AML-193 (cell line): ENCODE data around the gene PTPRJ.
A peak's percentile ranks its signal among the peaks of the same experiment; 100 is the strongest.

Experiments used
- DNase-seq, 2 experiments: peaks; one replicate each; lab custom pipeline; 2025; lab: John Stamatoyannopoulos, UW

Gene PTPRJ

DNA sequence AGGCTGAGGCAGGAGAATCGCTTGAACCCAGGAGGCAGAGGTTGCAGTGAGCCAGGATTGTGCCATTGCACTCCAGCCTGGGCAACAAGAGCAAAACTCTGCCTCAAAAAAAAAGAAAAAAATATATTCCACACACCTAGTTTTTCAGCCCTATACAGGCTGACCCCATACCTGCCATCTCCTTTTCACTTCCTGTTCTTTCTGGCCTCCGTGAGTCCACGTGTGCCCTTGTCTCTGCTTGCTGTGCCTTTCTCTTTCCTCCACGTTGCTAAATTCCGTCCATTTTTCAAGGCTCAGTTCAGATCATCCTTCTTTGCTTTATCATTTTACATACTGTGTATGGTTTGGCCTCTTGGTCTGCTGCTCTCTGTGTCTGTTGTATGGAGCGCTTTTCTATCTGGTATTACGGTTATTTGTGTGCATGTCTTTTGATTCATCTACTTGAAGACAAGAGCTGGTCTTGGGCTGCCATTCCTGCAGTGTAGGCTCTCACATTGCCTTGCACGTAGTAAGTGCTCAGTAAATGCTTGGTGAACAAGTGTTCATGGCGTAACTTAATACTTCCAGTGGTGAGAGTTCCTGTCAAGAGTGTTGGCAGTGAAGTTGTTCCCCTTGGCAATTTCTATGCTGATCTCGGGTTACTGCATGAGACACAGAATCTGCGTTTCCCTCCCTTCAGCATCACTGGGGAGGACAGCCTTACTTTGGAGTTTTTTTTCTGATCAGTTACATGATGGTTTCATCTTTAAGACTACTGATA lies 57.5 kb downstream of the PTPRJ start:
- no peak for DNase-seq

- DNase-seq = no peak
Observed at GRCh38 chr11:48040830-48041444, 60.6 kb downstream of the PTPRJ start.

DNA sequence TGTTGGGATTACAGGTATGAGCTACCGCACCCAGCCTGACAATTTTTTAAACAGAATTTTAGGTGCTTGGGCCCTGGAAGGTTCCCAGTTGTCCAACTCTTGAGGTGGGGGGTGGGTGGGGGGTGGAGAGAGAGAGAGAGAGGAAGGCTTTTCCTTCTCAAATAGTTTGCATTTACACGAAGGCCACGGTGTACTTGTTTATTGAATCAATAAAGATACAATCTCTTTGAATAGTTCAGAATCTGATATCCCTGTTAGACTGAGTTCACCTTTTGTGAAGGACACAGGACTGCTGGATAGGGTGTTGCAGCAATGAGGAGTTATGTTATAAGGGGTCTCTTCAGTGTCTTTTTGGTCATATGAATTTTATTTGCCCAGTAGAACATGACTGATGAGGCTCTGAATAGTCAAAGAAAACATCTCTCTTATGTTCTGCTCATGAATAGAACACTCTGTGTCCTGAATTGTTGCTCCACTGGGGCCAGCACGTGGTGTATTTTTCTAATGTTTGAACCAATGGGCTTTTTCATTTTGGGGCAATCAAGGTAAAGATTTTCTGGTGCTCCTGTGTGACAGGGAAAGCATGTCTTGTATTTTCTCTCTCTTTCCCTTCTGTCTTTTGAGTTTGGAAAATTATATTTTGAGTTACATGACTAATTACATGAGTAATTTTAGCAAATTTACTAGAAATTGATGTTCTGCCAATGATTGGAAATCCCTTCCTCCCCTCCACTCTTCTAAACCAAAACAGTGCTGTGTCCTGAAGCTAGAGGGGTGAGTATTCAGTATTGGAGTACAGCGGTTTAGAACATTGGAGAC lies 61.7 kb downstream of the PTPRJ start:
- DNase-seq = no peak

GRCh38 chr11:48043111-48043990 lies 63.0 kb downstream of the PTPRJ start:
- peak in 1 of 2 experiments; percentile 24 for DNase-seq

GRCh38 chr11:48043991-48044512 lies 63.7 kb downstream of the PTPRJ start:
- DNase-seq = no peak

DNA sequence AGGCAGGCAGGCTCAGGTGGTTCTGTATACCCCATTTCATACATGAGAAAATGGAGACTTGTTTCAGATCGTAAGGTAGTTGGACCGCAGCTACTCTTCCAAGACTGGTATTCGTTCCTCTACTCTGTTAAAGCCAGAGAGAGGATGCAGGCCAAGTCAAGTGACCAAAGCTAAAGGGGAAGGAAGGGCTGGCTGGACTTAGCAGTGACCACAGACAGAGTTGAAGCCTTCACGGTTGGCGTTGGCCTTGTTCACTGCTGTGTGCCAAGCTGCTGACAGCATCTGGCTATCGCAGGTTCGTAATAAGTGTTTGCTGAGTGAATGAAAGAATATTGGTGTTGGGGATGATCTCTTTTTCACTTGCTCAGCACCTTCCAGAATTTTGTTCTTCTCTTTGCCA lies 64.2 kb downstream of the PTPRJ start:
- DNase-seq = peak; percentile 56 to 68

DNA sequence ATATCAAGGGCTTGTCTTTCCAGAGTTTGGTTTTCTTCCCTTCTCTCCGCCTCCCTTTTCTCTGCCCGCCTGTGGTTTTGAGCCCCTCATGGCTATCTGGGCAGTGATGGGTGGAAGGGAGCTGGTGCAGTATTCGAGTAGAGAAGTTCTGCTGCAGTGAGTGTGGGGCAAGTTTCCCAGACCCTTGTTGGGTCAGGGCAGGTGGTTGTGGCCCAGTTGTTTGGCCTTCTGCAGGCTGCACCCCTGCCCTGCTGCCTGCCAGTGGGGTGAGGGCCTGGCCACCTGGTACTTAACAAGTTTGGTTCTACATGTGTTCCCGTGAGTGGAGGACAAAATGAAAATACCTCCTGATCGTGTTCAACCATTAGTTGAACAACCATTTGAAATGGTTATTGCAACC lies 65.2 kb downstream of the PTPRJ start:
- DNase-seq = no peak

DNA sequence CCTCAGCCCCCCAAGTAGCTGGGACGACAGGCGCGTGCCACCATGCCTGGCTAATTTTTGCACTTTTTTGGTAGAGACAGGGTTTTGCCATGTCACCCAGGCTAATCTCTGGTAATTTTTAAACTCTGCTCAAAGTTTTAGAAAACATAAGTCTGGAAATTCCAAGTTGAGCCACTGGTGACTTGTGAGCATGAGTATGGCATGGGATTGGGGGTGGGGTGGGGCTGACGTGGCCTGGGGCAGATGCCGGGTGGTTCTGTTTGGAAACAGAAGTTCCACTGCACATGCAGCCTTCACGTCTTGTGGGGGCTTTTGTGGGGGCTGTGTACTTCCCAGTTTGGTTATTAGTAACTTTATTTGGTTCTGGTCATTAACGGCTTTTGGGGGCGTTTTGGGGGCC lies 67.3 kb downstream of the PTPRJ start:
- DNase-seq = no peak

- DNase-seq = no peak
Observed at GRCh38 chr11:48049036-48049435, 68.7 kb downstream of the PTPRJ start.

DNA sequence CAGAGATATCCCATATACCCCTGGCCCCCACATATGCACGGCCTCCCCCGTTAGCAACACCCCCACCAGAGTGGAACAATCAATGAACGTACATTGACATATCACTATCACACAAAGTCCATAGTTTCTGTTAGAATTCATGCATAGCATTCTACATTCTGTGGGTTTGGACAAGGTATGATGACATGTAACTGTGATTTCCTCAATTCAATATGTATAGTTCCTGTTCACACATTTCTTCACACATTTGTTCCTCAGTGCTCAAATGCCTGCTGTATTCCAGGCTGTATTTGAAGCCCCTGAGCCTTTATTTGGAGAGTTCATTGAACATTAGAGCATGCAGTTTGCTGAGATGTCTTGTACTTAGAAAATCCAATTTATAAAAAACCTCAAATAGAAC lies 69.9 kb downstream of the PTPRJ start:
- peak; percentile 68 to 71 for DNase-seq

DNA sequence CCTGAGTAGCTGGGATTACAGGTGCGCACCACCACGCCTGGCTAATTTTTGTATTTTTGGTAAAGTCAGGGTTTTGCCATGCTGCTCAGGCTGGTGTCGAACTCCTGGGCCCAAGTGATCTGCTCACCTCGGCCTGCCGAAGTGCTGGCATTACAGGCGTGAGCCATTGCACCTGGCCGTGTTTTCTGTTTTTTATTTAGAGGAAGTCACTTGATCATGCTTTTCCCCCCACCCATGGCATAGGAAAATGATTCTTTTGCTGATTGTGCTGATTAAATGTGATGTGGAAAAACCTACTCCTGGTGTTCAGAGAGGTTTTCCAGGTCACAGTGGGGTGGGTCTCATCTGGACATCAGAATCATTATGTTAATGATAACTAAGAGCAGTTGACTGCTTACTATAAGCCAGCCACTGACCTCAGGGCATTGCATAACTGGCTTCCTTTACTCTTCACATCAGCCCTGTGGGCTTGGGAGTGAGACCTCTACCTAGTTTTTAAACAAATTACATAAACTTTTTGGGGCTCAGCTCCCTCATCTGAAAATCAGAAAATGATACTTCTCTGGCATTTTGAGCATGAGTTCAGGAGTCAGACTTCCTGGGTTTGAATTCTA lies 71.0 kb downstream of the PTPRJ start:
- peak; percentile 40 to 46 for DNase-seq

DNA sequence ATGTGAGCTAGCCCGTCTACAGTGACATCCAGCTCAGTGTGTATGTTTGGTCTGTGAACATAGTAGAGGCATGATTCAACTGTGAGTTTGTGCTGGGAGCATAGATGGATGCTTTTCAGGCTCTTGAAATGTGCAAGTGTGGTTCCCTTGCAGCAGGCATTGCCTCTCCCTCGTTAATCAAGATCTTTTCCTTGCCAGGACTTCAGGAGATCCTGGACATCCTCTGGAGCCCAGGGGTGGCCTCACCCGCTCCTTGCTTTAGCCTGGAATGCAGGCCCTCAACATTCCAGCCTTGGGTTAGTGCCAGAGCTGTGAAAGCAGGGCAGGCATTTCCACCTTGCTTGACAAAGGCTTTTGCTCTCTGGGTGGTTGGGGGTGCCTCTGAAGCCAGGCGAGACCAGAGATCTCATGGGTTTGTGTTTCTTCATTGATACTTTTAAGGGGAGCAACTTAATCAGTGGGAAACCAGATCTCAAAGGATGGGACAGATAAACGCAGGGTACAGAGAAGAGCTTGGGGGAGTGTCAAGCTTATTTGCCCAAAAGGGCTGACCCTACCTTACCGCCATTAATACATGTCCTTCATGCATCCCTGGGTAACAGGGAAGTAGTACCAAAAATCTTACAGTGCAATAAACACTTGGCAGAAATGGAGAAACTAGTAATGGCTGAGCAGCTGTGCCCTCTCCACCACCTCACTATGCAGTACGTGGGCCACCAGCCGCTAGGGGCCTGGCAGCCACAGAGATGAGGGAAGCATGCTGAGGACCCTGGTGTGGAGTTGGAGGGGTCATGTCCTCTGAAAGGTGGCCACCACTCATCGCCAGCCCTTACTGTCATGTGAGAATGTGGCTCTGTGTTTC lies 72.1 kb downstream of the PTPRJ start:
- no peak for DNase-seq

- no peak for DNase-seq
Observed at GRCh38 chr11:48054994-48055291, 74.6 kb downstream of the PTPRJ start.

- peak; percentile 34 to 66 for DNase-seq
Observed at GRCh38 chr11:48055292-48056132, 75.2 kb downstream of the PTPRJ start.

DNA sequence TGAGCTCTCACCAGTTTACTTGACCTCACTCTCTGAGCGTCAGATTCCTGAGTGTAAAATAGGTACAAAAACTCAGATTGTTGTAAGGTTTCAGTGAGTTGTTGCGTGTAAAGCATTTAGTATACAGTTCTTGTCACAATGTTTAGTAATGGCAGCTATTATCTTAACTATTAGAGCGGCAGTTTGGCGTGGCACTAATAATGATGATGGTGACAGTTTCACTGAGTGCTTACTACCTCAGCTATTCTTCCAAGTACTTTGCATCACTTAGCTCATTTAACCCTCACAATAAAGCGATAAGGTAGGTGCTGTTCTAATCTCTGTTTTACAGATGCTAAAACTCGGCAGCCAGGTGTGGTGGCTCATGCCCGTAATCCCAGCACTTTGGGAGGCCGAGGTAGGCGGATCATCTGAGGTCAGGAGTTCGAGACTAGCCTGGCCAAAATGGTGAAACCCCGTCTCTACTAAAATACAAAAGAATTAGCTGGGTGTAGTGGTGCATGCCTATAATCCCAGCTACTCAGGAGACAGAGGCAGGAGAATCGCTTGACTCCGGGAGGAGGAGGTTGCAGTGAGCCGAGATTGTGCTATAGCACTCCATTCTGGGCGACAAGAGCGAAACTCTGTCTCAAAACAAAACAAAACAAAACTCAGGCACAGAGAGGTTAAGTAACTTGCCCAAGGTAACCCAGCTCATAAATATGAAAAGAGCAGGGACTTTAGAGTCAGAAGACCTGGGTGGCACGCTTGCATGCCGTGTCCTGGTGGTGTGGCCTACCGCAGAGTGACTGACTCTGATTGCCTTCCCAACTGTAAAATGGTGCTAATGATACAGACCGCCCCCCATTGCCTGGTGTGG lies 76.2 kb downstream of the PTPRJ start:
- DNase-seq = no peak

DNA sequence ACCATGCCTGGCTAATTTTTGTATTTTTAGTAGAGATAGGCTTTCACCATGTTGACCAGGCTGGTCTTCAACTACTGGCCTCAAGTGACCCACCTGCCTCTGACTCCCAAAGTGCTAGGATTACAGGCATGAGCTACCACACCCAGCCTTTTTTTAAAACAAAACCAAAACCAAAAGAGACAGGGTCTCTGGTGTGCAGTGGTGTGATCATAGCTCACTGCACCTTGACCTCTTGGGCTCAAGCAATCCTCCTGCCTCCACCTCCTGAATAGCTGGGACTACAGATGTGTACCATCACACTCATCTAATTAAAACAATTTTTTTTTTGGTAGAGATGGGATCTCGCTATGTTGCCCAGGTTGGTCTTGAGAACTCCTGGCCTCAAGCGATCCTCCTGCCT lies 77.7 kb downstream of the PTPRJ start:
- DNase-seq = no peak

DNA sequence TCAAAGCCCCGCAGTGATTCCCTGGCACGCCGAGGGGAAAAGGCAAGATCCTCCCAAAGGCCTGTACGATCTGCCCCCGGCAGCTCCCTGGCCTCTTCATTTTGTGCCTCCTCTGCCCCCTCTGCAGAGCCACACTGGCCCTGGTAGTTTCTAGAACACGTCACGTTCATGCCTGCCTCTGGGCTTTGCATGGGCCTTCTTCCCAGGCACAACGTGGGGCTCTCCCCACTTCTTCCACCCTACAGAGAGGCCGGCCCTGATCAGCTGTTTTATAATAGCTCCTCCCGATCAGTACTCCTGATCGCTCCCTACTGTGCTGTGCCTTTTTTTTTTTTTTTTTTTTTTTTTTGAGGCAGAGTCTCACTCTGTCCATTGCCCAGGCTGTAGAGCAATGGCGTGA lies 78.4 kb downstream of the PTPRJ start:
- DNase-seq = no peak

DNA sequence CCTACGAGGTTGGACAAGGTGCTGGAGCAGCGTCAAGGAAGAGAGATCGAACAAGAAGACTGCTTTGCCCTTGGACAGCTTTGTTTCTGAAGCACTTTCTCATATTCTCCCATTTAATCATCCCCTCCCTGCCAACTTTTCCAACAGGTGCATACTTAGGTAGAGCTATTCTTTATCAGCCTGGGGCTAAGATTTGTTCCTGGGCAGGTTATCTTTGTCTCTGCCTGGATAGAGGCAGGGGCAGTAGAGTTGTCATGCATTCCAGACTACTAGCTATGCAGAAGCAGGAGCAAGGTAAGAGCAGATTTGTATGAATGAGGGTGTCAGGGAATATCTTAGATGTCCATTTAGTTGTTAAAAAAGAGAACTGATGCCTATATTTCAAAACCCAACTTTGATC lies 82.3 kb downstream of the PTPRJ start:
- no peak for DNase-seq
